ENCODE results near the gene RNASE1.

The RNASE1 gene

DNA sequence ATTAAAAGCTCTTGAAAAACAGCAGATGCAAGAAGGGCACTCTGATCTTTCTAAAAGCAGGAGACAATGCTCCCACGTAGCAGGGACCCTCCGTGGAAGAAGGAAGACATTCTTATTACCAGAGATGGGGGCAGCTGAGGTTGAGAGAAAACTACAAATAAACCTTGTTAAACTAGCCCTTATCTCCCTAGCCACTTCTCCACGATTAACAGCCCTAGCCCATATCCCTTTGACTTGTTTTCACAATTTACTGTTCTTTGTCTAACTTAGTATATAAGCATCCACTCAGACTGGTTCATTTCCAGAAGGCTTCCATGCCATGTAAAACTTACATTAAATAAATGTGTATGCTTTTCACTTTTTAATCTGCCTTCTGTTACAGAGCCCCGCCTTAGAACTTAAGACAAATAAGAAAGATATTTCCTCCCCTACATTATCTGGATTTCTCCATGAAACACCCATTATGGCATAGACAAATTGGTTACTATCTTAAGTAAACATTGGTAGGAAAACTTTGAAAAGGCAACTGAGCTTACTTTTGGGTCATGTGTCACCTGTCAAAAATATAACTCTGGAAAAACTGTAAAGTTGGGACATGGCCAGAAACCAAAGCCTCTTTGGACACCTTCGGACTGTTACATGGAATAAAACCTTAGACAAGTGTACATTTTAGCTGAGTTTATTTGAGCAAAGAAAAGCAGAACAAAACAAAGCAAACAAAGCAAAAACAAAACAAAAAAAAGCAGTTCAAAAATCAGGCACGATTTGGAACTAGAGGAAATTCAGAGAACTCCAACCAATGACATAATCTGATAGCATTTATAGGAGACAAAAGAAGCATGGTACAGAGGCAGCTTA lies 4.9 kb upstream of the RNASE1 start:
- no peak for DNase-seq (ENCODE audit: low spot score)

- DNase-seq (ENCODE audit: low spot score) = no peak
Observed at GRCh38 chr14:20805485-20805884, 2.8 kb upstream of the RNASE1 start.

DNA sequence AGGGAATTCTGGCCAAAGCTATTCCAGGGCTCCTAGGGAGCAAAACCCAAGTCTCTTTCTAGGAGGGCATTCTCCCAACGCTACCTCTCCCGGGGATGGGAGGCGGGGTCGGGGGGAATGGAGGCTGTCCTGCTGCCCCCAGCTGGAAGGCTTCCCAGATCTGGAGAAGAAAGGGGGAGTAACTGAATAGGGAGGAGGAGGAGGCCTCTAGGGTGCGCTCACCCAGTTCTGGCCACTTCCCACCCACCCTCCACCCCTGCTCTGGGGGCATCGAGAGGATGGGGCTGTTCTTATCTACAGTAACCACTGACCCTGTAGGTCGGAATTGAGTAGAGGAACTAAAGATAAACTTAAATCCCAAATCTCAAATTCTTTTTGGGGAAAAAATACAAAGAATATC lies 579 bp upstream of the RNASE1 start:
- no peak for DNase-seq (ENCODE audit: low spot score)

GRCh38 chr14:20801726-20802125 lies 918 bp downstream of the RNASE1 start:
- DNase-seq (ENCODE audit: low spot score) = no peak

DNA sequence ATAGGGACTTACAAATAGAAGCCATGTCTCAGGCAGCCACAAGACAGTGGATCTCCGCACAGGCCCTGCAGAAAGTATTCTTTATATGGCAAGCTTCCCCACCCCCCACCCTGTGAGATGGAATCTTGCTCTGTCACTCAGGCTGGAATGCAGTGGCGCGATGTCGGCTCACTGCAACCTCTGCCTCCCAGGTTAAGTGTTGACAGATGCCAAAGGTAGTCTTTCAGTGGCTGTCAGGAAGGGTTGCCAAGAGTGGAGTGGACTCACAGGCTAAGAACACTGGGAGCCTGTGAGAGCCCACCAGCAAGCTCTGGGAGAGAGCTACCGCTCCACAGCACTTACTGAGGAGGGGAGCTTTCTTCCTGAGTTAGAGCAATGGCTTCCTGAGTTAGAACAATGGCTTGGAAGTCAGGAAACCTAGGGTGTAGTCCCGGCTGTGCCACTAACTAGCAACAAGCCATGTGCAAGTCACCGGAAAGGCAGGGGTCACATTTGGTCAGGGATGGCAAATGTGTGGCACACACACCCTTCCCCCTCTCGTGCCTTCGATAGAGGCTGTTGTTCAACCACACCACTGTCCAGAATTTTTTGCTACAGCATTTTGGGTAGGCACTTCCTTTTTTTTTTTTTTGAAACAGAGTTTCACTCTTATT lies 2.6 kb downstream of the RNASE1 start:
- no peak for DNase-seq (ENCODE audit: low spot score)

GRCh38 chr14:20799456-20799891 lies 3.2 kb downstream of the RNASE1 start:
- no peak for DNase-seq (ENCODE audit: low spot score)

DNA sequence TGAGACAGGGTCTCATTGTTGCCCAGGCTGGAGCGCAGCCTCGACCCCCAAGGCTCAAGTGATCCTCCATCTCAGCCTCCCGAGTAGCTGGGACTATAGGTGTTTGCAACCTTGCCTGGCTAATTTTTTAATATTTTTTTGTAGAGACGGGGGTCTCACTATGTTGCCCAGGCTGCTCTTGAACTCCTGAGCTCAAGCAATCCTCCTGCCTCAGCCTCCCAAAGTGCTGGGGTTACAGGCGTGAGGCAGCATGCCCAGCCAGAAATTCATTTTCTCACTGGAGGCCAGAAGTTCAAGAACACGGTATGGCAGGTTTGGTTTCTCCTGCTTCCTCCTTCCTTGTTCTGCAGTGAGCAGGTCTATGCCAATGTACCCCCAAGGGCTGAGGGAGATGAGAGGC lies 3.7 kb downstream of the RNASE1 start:
- DNase-seq (ENCODE audit: low spot score) = no peak

DNA sequence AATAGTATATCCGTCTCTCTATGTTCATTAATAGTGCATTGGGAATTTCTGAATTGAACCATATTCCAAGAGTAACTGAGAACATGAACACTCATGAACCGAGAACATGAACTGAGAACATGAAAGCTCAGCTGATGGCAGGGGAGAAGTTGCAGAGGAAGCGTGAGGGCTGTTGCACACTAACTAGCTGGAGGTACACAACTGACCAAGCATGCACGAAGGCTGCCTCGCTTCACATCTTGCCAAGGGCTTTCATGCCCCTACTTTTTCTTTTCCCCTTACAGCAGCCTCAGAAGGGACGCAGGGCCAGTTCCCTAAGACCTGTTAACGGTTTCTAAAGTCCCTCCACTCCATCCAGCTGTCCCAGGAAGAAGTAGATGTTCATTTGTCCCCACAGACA lies 4.3 kb downstream of the RNASE1 start:
- DNase-seq (ENCODE audit: low spot score) = no peak

DNA sequence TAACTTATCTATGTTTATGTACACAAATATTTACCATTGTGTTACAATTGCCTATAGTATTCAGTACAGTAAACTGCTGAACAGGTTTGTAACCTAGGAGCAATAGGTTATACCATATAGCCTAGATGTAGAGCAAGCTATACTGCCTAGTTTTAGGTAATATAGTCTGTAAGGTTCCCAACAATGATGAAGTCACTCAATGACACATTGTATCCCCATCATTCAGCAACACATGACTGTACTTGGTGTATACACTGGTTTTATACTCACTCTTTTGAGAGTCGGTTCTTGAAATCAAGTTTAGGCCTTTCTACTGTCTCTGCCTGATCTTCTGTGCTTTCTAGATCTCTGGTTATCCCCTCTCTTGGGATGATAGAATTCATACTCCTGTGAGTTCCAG lies 5.5 kb downstream of the RNASE1 start:
- DNase-seq (ENCODE audit: low spot score) = no peak

DNA sequence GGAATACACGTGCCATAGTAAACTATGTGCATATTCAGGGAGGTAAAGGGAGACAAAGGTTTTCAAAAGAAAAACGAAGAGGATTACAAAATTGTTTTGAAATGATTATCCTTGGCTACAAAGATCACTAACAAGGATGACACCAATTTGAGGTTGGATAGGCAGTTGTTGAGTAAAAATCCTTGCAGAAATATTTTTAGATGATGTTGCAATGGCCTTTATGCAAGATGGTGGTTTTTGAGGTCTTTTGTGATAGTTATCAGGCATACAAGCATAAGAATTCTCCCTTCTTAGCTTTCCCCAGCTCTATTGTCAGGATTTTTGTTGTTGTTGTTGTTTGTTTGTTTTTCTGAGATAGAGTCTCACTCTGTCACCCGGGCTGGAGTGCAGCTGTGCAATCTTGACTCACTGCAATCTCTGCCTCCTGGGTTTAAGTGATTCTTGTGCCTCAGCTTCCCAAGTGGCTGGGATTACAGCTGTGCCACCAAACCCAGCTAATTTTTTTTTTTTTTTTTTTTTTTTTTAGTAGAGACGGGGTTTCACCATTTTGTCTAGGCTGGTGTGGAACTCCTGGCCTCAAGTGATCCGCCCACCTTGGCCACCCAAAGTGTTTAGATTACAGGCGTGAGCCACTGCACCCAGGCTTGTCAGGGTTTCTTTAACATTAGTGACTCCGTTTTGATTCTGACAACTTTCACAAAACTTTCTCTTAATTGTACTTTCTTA lies 7.8 kb downstream of the RNASE1 start:
- no peak for DNase-seq (ENCODE audit: low spot score)

DNA sequence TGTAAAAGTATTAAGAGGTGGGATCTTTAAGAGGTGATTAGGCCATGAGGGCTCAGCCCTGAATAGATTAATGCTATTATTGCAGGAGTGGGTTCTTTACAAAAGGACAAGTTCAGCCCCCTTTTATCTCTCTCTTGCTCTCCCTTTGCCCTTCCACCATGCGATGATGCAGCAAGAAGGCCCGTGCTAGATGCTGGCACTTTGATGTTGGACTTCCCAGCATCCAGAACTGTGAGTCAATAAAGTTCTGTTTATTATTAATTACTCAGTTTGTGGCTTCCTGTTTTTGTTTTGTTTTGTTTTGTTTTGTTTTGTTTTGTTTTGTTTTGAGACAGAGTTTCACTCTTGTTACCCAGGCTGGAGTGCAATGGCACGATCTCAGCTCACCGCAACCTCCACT lies 10.1 kb downstream of the RNASE1 start:
- no peak for DNase-seq (ENCODE audit: low spot score)

DNA sequence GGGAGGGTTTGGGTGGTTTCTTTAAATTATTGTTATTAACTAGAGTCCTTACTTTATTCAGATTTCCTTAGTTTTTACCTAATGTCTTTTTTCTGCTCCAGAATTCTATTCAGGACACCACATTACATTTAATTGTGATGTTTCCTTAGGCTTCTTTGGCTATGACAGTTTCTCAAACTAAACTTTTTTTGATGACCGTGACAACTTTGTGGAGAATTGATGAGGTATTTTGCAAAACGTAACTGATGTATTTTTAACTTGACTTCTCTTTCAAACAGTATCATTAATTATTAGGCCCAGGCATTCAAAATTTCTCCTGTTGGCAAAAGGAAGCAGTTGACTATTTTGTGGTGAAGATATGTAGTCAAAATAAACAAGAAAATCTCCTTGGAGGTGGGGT lies 11.0 kb downstream of the RNASE1 start:
- no peak for DNase-seq (ENCODE audit: low spot score)

DNA sequence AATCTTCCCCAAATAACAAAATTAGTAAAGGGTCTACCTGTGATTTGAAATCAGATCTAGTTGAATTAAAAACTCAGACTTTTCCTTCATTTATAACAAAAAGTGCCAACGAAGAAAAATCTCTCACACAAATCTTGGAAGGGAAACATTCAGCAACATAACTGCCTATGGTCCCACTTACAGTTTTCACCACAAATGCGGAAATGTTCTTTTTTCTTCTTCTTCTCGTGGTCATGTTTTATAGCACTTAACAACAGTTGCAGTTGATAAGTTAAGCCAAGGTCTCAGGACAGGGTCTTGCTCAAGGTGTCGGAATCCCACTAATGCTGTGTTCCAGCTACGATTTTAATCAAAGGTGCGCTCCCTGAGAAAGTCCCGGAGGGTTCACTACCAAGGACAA lies 11.5 kb downstream of the RNASE1 start:
- DNase-seq (ENCODE audit: low spot score) = no peak

GRCh38 chr14:20790464-20791116 lies 12.1 kb downstream of the RNASE1 start:
- DNase-seq (ENCODE audit: low spot score) = no peak

GRCh38 chr14:20789230-20789813 lies 13.3 kb downstream of the RNASE1 start:
- no peak for DNase-seq (ENCODE audit: low spot score)

- no peak for DNase-seq (ENCODE audit: low spot score)
Observed at GRCh38 chr14:20787025-20787424, 15.6 kb downstream of the RNASE1 start.

DNA sequence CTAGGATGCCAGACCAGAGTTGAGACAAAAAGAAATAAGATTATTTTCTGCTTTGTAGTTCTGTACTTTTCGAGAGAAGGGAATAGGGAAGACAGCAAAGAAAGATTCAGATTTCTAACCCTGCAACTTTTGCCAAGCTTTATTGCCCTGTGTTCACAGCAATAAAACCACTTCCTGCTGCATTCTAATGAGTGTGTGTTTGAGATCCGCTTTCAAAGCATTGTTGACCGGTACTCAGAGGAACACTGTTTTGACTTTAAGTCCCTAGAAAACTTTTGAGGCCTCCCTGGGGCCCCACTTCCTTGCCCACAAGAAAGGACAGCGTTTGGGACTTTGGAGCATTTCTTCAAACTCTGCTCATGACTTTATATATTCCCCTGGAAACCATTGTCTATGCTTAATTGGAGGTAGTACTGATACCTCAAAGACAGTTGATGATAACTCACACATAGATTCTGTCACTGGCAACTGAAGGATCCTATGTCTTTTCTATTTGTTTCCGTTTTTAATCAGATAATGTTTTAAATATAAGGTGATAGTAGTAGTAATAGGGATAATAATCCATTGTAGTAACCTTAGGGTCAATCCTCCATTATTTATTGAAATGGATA lies 20.3 kb downstream of the RNASE1 start:
- peak; percentile 46 for DNase-seq (ENCODE audit: low spot score)

GRCh38 chr14:20781803-20782202 lies 20.8 kb downstream of the RNASE1 start:
- DNase-seq (ENCODE audit: low spot score) = peak; percentile 31

GRCh38 chr14:20775901-20776300 lies 26.7 kb downstream of the RNASE1 start:
- no peak for DNase-seq (ENCODE audit: low spot score)

- no peak for DNase-seq (ENCODE audit: low spot score)
Observed at GRCh38 chr14:20775043-20775442, 27.6 kb downstream of the RNASE1 start.

DNA sequence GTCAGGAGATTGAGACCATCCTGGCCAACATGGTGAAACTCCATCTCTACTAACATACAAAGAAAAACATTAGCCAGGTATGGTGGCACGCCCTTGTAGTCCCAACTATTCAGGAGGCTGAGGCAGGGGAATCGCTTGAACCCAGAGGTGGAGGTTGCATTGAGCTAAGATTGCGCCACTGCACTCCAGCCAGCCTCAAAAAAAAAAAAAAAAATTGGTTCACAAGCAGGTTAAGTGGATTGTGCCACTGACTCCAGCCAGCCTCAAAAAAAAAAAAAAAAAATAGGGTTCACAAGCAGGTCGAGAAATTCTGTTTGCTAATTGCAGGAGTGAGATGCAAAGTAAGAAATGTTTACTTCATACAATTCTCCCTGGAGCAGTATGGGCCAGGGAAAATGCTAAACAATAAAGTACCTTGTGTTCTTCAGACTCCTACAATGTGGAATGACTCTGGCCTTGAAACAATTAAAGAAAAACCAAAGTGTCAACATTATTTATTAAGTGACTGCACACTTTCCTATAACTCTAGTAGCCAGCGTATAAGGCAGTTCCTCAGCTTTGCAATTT lies 28.3 kb downstream of the RNASE1 start:
- no peak for DNase-seq (ENCODE audit: low spot score)

Data from activated CD4-positive, alpha-beta T cell treated with anti-CD3 and anti-CD28 coated beads, Interleukin-2, Interleukin-4, amounts not matched to agents 100 ng/mL and 50 ng/mL, durations not matched to agents 16 hours and 8 hours (primary cell).